ENCODE data around the gene ATP5PD. TPM values are rescaled to one million over a fixed set of nuclear protein-coding genes. Genes with fewer than 3 reads are reported as not detected.
A peak's percentile ranks its signal among the peaks of the same experiment; 100 is the strongest.

ATP5PD gene
- total RNA-seq, 1 experiment from 2014 or later: 344 TPM

GRCh38 chr17:75034236-75034908 is 12.4 kb downstream of the ATP5PD start:
- no peak overlapping the region for H3K23ac ChIP-seq (ENCODE audit: insufficient read length, low read depth, low read length)
- Mint-ChIP-seq H3K27ac (peak overlapping the region; percentile 92 to 99 (median 98)), H3K4me3 (peak overlapping the region; percentile 96 to 98), H3K27me3 (ENCODE audit: low read depth) (peaks cover 15% of the 10 kb centered on the region), H3K4me1 (peaks cover 15 to 24% of the 10 kb centered on the region in 2 experiments), H3K9me3 (peaks cover 16 to 20% of the 10 kb centered on the region in 2 experiments), H3K36me3 (ENCODE audit: insufficient read depth in 1 of 3, low read depth in 3 of 3) (peaks cover 11 to 28% (median 21%) of the 10 kb centered on the region in 3 experiments)
- H4K5ac ChIP-seq (ENCODE audit: insufficient read length, low read depth, low read length): peak overlapping the region; percentile 31
- no peak overlapping the region for H3K56ac ChIP-seq (ENCODE audit: insufficient read length, low read depth, low read length)
- no peak; the same call in 2 of the 3 replicates for TF ChIP-seq CTCF (conservative IDR thresholded peaks at IDR 0.05)
- H3K27ac ChIP-seq (ENCODE audit: insufficient read length, low read depth, low read length): peak overlapping the region; percentile 96
- H4K8ac ChIP-seq (replicated peaks; ENCODE audit: insufficient read length, low read depth, low read length): peak overlapping the region; percentile 11
- H2BK20ac ChIP-seq (ENCODE audit: low read depth, low read length, poor library complexity, severe bottlenecking): no peak overlapping the region
- no peak overlapping the region for H2BK5ac ChIP-seq (ENCODE audit: insufficient read length, low read length)
- no peaks in the 10 kb centered on the region; the same call in 1 of the 2 replicates for H3K4me1 ChIP-seq (ENCODE audit: insufficient read depth, low read length)
- H3K4ac ChIP-seq (ENCODE audit: low read depth, low read length): peak overlapping the region; percentile 57; the same call in 1 of the 2 replicates
- no peak overlapping the region for H2AFZ ChIP-seq (ENCODE audit: low read length)
- peak overlapping the region; percentile 56 for H4K91ac ChIP-seq (ENCODE audit: insufficient read length, low read depth, low read length)
- peak overlapping the region; percentile 53 for H3K4me2 ChIP-seq (ENCODE audit: insufficient read depth, insufficient read length, low read length)
- H4K20me1 ChIP-seq (ENCODE audit: control insufficient read depth, insufficient read depth, insufficient read length): no peaks in the 10 kb centered on the region
- DNase-seq: peak; percentile 97
- no peak overlapping the region for H2BK12ac ChIP-seq (ENCODE audit: insufficient read length, low read depth, low read length)
- peak overlapping the region; percentile 0 for H3T11ph ChIP-seq (ENCODE audit: low read length)
- H3K27me3 ChIP-seq (ENCODE audit: insufficient read depth, low read length): no peaks in the 10 kb centered on the region
- H3K9ac ChIP-seq (ENCODE audit: extremely low read depth, insufficient read length, low read length): peak overlapping the region; percentile 78
- no peaks in the 10 kb centered on the region for H3K79me1 ChIP-seq (ENCODE audit: insufficient read depth, low read depth, low read length, poor library complexity, severe bottlenecking)
- no peak overlapping the region for H2BK15ac ChIP-seq (ENCODE audit: low read depth, low read length)
- H3K9me3 ChIP-seq (ENCODE audit: control insufficient read depth, low read depth, low read length): no peaks in the 10 kb centered on the region
- H2BK120ac ChIP-seq (ENCODE audit: low read depth, low read length, poor library complexity, severe bottlenecking): peak overlapping the region; percentile 38
- H3K79me2 ChIP-seq (ENCODE audit: insufficient read depth, low read length): no peaks in the 10 kb centered on the region
- no CpG with 5 or more reads among the region's 43 CpGs for WGBS (ENCODE audit: extremely low coverage, insufficient read length, low lambda C conversion rate)
- peak overlapping the region; percentile 96 for H3K18ac ChIP-seq (ENCODE audit: insufficient read length, low read depth, low read length)
- H3K14ac ChIP-seq (ENCODE audit: insufficient read depth, low read length): peak overlapping the region; percentile 99
- H3K23me2 ChIP-seq (ENCODE audit: insufficient read length, low read depth, low read length, poor library complexity, severe bottlenecking): peaks cover 3% of the 10 kb centered on the region
- H2AK5ac ChIP-seq (ENCODE audit: insufficient read length, low read length): no peak overlapping the region
